H1 (cell line): Measurements from ENCODE around the gene SSX2B. TPM values are rescaled to one million over a fixed set of nuclear protein-coding genes. Genes with fewer than 3 reads are reported as not detected.
"Not testable (repeated sequence)": the region's sequence is repeated elsewhere in the genome, so short reads cannot be mapped to it uniquely, and the experiment has no call there.

Experiments used
- CTCF ChIA-PET: fragments of 300-600 bp; sonication (Branson Sonifier 250); formaldehyde crosslinking; loops from one replicate; lab custom pipeline; 2021; ENCODE audit not compliant: partially characterized antibody; lab: Charles Lee
- POLR2A ChIA-PET: fragments of 300-600 bp; sonication (Branson Sonifier 250); formaldehyde crosslinking; loops from one replicate; lab custom pipeline; 2021; ENCODE audit warnings: inconsistent platforms; ENCODE audit not compliant: partially characterized antibody; lab: Charles Lee
- DNase-seq, 2 experiments: peaks; one replicate each; pipeline versions ENCODE4 v3.0.0 to v3.0.0-alpha.2; 2010 to 2022; ENCODE audit warnings: low spot score in 2 of 2, low read depth in 1 of 2, mixed read lengths in 1 of 2
- FAIRE-seq: peaks from 2 replicates; lab custom pipeline; 2011; peaks lifted over from hg19 to GRCh38; lab: Jason Lieb, UNC
- H2AFZ ChIP-seq: 2 replicates; pipeline ENCODE4 v1.8.1; 2012; ENCODE audit warnings: low read length, inconsistent platforms
- H2AK5ac ChIP-seq: 2 replicates; pipeline ENCODE4 v1.6.1; 2013; ENCODE audit warnings: low read depth, low read length
- H2BK120ac ChIP-seq: replicated peaks from 2 replicates; pipeline ENCODE3; 2013; ENCODE audit warnings: low read depth, low read length, inconsistent platforms
- H2BK12ac ChIP-seq: 2 replicates; pipeline ENCODE4 v1.6.1; 2013; ENCODE audit warnings: low read depth, low read length
- H2BK15ac ChIP-seq: 2 replicates; pipeline ENCODE4 v1.6.1; 2013; ENCODE audit warnings: low read length
- H2BK20ac ChIP-seq: 2 replicates; pipeline ENCODE4 v1.6.1; 2013; ENCODE audit warnings: low read length
- H2BK5ac ChIP-seq: 2 replicates; pipeline ENCODE4 v1.6.1; 2013; ENCODE audit warnings: low read depth, low read length
- H3K14ac ChIP-seq: 2 replicates; pipeline ENCODE4 v1.6.1; 2013; ENCODE audit warnings: inconsistent platforms; ENCODE audit not compliant: insufficient read length
- H3K18ac ChIP-seq: 2 replicates; pipeline ENCODE4 v1.6.1; 2013; ENCODE audit warnings: low read length; ENCODE audit errors: extremely low read depth
- H3K23ac ChIP-seq: 2 replicates; pipeline ENCODE4 v1.6.1; 2013; ENCODE audit warnings: inconsistent platforms; ENCODE audit not compliant: insufficient read length
- H3K23me2 ChIP-seq: 2 replicates; pipeline ENCODE4 v1.6.1; 2013; ENCODE audit warnings: low read depth, low read length
- H3K27ac ChIP-seq: 2 replicates; pipeline ENCODE4 v1.6.1; 2011; ENCODE audit warnings: low read depth, low read length, inconsistent platforms
- H3K27me3 ChIP-seq, 4 experiments: replicated peaks in 1 of 4; 1 replicate in 1 of 4; 2 replicates in 3 of 4; pipeline versions ENCODE4 v1.6.1 to v1.8.1; 2011 to 2013; ENCODE audit warnings: low read length in 3 of 4, mild to moderate bottlenecking in 3 of 4, inconsistent platforms in 2 of 4, mixed read lengths in 2 of 4, moderate library complexity in 1 of 4; ENCODE audit not compliant: control insufficient read depth in 3 of 4, insufficient read depth in 3 of 4; ENCODE audit errors: extremely low read depth in 1 of 4
- H3K36me3 ChIP-seq, 4 experiments: 2 replicates each; pipeline versions ENCODE4 v1.6.1 to v1.8.1; 2011 to 2013; ENCODE audit warnings: mild to moderate bottlenecking in 4 of 4, low read length in 3 of 4, moderate library complexity in 2 of 4, control low read depth in 1 of 4, inconsistent platforms in 1 of 4; ENCODE audit not compliant: insufficient read depth in 4 of 4, control insufficient read depth in 2 of 4
- H3K4ac ChIP-seq: replicated peaks from 2 replicates; pipeline ENCODE3; 2013; ENCODE audit warnings: low read length, low read depth, mixed read lengths, inconsistent platforms; ENCODE audit not compliant: insufficient read length
- H3K4me1 ChIP-seq, 4 experiments: replicated peaks in 1 of 4; 1 replicate in 1 of 4; 2 replicates in 3 of 4; pipeline versions ENCODE4 v1.6.1 to v1.8.1; 2011 to 2013; ENCODE audit warnings: low read length in 3 of 4, inconsistent platforms in 2 of 4, mixed read lengths in 1 of 4; ENCODE audit not compliant: insufficient read depth in 4 of 4, control insufficient read depth in 3 of 4
- H3K4me2 ChIP-seq, 2 experiments: 2 replicates each; pipeline versions ENCODE4 v1.6.1 to v1.8.1; 2011 to 2013; ENCODE audit warnings: low read depth in 2 of 2, low read length in 2 of 2, control low read depth in 1 of 2, inconsistent platforms in 1 of 2, mild to moderate bottlenecking in 1 of 2; ENCODE audit not compliant: insufficient read depth in 1 of 2
- H3K4me3 ChIP-seq, 4 experiments: fragments of 200-600, 300-600 bp in 1 of 4; sonication (generic), shearing (Covaris generic), sonication (Bioruptor Twin) in 1 of 4; 2 replicates each; pipeline versions ENCODE4 v1.5.1 to v1.8.1; 2011 to 2016; ENCODE audit warnings: low read length in 4 of 4, low read depth in 3 of 4, control low read depth in 2 of 4, inconsistent platforms in 2 of 4, mild to moderate bottlenecking in 2 of 4, mixed read lengths in 1 of 4, moderate library complexity in 1 of 4; ENCODE audit not compliant: insufficient read depth in 2 of 4; ENCODE audit errors: extremely low read depth in 1 of 4
- H3K56ac ChIP-seq: replicated peaks from 2 replicates; pipeline ENCODE3; 2013; ENCODE audit warnings: low read depth, mild to moderate bottlenecking, mixed read lengths, low read length, inconsistent platforms; ENCODE audit not compliant: insufficient read length
- H3K79me1 ChIP-seq: 2 replicates; pipeline ENCODE4 v1.6.1; 2013; ENCODE audit warnings: low read depth, low read length, control low read depth
- H3K79me2 ChIP-seq, 2 experiments: 2 replicates each; pipeline versions ENCODE4 v1.6.1 to v1.8.1; 2012 to 2013; ENCODE audit warnings: low read length in 2 of 2, mild to moderate bottlenecking in 2 of 2, inconsistent platforms in 1 of 2; ENCODE audit not compliant: insufficient read depth in 2 of 2, control insufficient read depth in 1 of 2
- H3K9ac ChIP-seq, 4 experiments: replicated peaks in 1 of 4; 1 replicate in 1 of 4; 2 replicates in 3 of 4; pipeline versions ENCODE4 v1.6.1 to v1.8.1; 2011 to 2013; ENCODE audit warnings: low read depth in 3 of 4, low read length in 3 of 4, control low read depth in 2 of 4, mild to moderate bottlenecking in 2 of 4, moderate library complexity in 2 of 4, inconsistent platforms in 1 of 4; ENCODE audit errors: extremely low read depth in 1 of 4
- H3K9me3 ChIP-seq, 2 experiments: 2 replicates each; pipeline versions ENCODE4 v1.6.1 to v1.8.1; 2012 to 2013; ENCODE audit warnings: mild to moderate bottlenecking in 2 of 2, moderate library complexity in 2 of 2, control low read depth in 1 of 2, inconsistent platforms in 1 of 2, low read depth in 1 of 2, low read length in 1 of 2, mixed read lengths in 1 of 2; ENCODE audit not compliant: insufficient read depth in 2 of 2
- H4K20me1 ChIP-seq, 2 experiments: replicated peaks in 1 of 2; 2 replicates each; pipeline versions ENCODE3 to v1.8.1; 2011 to 2013; ENCODE audit warnings: inconsistent platforms in 2 of 2, low read length in 2 of 2, mild to moderate bottlenecking in 1 of 2; ENCODE audit not compliant: insufficient read depth in 2 of 2, control insufficient read depth in 1 of 2
- H4K5ac ChIP-seq: 2 replicates; pipeline ENCODE4 v1.6.1; 2013; ENCODE audit warnings: low read length, low read depth, mixed read lengths, inconsistent platforms; ENCODE audit not compliant: insufficient read length
- H4K8ac ChIP-seq: 2 replicates; pipeline ENCODE4 v1.8.0; 2013; ENCODE audit warnings: mild to moderate bottlenecking, moderate library complexity, low read length, inconsistent platforms; ENCODE audit not compliant: insufficient read depth; ENCODE audit errors: extremely low read depth
- H4K91ac ChIP-seq: replicated peaks from 2 replicates; pipeline ENCODE3; 2013; ENCODE audit warnings: low read length, mixed read lengths, inconsistent platforms; ENCODE audit not compliant: insufficient read length
- WGBS, 2 experiments: shearing (Covaris generic) in 1 of 2; methylation state at CpG; one replicate each; pipeline versions ENCODE4 v1.1.6 to v1.1.7; 2013 to 2015; ENCODE audit warnings: low lambda C conversion rate in 2 of 2, mixed read lengths in 2 of 2, inconsistent platforms in 1 of 2, low coverage in 1 of 2, missing lambda C conversion rate in 1 of 2; ENCODE audit not compliant: insufficient replicate concordance in 2 of 2, insufficient coverage in 1 of 2, insufficient read length in 1 of 2; ENCODE audit errors: extremely low coverage in 1 of 2, missing lambda C conversion rate in 1 of 2; 5-methylcytosine and 5-hydroxymethylcytosine counted together
- long read RNA-seq, 2 experiments: library from RNA in 1 of 2; library from capped mRNA in 1 of 2; stranded (forward); transcript quantifications; one replicate each; pipeline ENCODE4 v2.0.0, GENCODE V29; 2021; ENCODE audit warnings: inconsistent platforms in 1 of 2
- polyA minus RNA-seq, 3 experiments: library from RNA; depleted of rRNA, polyadenylated mRNA; stranded (reverse); fragments of >200 nt; gene quantifications; 1 replicate in 2 of 3; 2 replicates in 1 of 3; pipeline ENCODE4 v1.2.3, GENCODE V29; 2011
- polyA plus RNA-seq, 7 experiments: library from polyadenylated mRNA; depleted of rRNA in 3 of 7; stranded (reverse) in 5 of 7; unstranded in 2 of 7; fragments of >200 nt in 5 of 7; fragments of 200-250 nt in 2 of 7; gene quantifications; 1 replicate in 5 of 7; 2 replicates in 1 of 7; 4 replicates in 1 of 7; pipeline versions ENCODE4 v1.2.1 to v1.2.3, GENCODE V29; 2011 to 2013; ENCODE audit warnings: missing spikeins in 2 of 7, mixed read lengths in 2 of 7
- total RNA-seq: library from RNA; stranded (reverse); fragmentation: NEBNext Ultra II Directional; extraction: Animal tissue kit (Norgen Biotek cat#: 25700); gene quantifications from 2 replicates; pipeline ENCODE4 v1.2.1, GENCODE V29; 2021

The SSX2B gene
- total RNA-seq (not detected in 2 replicates), polyA plus RNA-seq (2011; rRNA removed) (not detected in 2 replicates), polyA minus RNA-seq (2011; rRNA and poly(A)+ RNA removed) (not detected in 2 replicates)
- not detected for polyA plus RNA-seq (2011; cell fraction: cytosol; rRNA removed)
- not detected for polyA plus RNA-seq (2011; cell fraction: nucleus; rRNA removed)
- not detected in 4 replicates for polyA plus RNA-seq (2012, experiment 1 of 2)
- polyA plus RNA-seq (2012, experiment 2 of 2), result not detected
- not detected for polyA plus RNA-seq (2013, experiment 1 of 2)
- polyA plus RNA-seq (2013, experiment 2 of 2), result 0.04 TPM
- not detected for polyA minus RNA-seq (2011; cell fraction: cytosol; rRNA and poly(A)+ RNA removed)
- polyA minus RNA-seq (2011; cell fraction: nucleus; rRNA and poly(A)+ RNA removed), result not detected
- long read RNA-seq, experiment 1, result 0 reads
- long read RNA-seq, experiment 2, result 0 reads

DNA sequence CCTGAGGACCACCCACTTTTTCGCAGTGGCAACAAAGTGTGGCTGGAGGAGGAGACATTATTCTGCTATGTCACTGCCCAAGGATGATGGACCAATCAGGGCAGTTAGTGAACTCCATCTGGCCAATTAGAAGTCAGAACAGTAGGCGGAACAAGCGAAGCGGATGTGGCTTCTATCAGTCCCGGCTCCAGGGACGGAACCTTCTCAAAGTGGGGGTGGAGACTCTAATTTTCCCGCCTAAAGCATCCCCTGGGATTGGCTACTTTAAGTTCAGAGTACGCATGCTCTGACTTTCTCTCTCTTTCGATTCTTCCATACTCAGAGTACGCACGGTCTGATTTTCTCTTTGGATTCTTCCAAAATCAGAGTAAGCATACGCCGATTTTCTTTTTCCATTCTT is at the start of gene SSX2B:
SSX2B (plus strand) TSS at position 301 of the 400 bp plus-strand sequence. CDS start 1,429 bp downstream, outside the sequence.
- WGBS, 2 experiments, result no CpG with 5 or more reads among the region's 13 CpGs
- H4K8ac ChIP-seq, H3K56ac ChIP-seq, H3K4me1 ChIP-seq, H4K20me1 ChIP-seq, H4K5ac ChIP-seq, H2BK15ac ChIP-seq, H4K91ac ChIP-seq, CTCF ChIA-PET, H2AFZ ChIP-seq, H3K27ac ChIP-seq, H3K4ac ChIP-seq, H2BK12ac ChIP-seq, H3K79me2 ChIP-seq, H3K9me3 ChIP-seq, H3K79me1 ChIP-seq, DNase-seq, H3K23ac ChIP-seq, H3K36me3 ChIP-seq, H2BK20ac ChIP-seq, FAIRE-seq, H3K4me2 ChIP-seq, H3K27me3 ChIP-seq, H3K9ac ChIP-seq, H3K14ac ChIP-seq, POLR2A ChIA-PET, H3K4me3 ChIP-seq, H2AK5ac ChIP-seq, H3K23me2 ChIP-seq, H2BK5ac ChIP-seq, H3K18ac ChIP-seq, H2BK120ac ChIP-seq: not testable (repeated sequence)

DNA sequence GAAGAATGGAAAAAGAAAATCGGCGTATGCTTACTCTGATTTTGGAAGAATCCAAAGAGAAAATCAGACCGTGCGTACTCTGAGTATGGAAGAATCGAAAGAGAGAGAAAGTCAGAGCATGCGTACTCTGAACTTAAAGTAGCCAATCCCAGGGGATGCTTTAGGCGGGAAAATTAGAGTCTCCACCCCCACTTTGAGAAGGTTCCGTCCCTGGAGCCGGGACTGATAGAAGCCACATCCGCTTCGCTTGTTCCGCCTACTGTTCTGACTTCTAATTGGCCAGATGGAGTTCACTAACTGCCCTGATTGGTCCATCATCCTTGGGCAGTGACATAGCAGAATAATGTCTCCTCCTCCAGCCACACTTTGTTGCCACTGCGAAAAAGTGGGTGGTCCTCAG is 44.0 kb upstream of the SSX2B start, which contains the start of gene SSX2:
SSX2 (minus strand) TSS at position 101 of the 400 bp plus-strand sequence. CDS start 1,429 bp downstream, outside the sequence.
- H3K4me3 ChIP-seq, H2BK120ac ChIP-seq, H3K4ac ChIP-seq, H2BK5ac ChIP-seq, H2BK20ac ChIP-seq, H3K4me1 ChIP-seq, H3K18ac ChIP-seq, H3K14ac ChIP-seq, H4K20me1 ChIP-seq, H3K23ac ChIP-seq, H3K27ac ChIP-seq, H3K4me2 ChIP-seq, H2AFZ ChIP-seq, H3K56ac ChIP-seq, H2BK12ac ChIP-seq, H2BK15ac ChIP-seq, CTCF ChIA-PET, H4K8ac ChIP-seq, H3K23me2 ChIP-seq, POLR2A ChIA-PET, H4K91ac ChIP-seq, H3K9me3 ChIP-seq, H3K36me3 ChIP-seq, FAIRE-seq, DNase-seq, H3K27me3 ChIP-seq, H3K79me1 ChIP-seq, H4K5ac ChIP-seq, H3K9ac ChIP-seq, H2AK5ac ChIP-seq, H3K79me2 ChIP-seq: not testable (repeated sequence)
- WGBS, 2 experiments, result no CpG with 5 or more reads among the region's 13 CpGs
